Natural killer cell treated with Interleukin-12 subunit alpha and Interleukin-12 subunit beta and Interleukin-15 and Interleukin-18, amount 100 ng/mL, for 72 hours (primary cell): ENCODE results near the gene RAB3D. TPM values are rescaled to one million over a fixed set of nuclear protein-coding genes. Genes with fewer than 3 reads are reported as not detected.
"Not testable (repeated sequence)": the region's sequence is repeated elsewhere in the genome, so short reads cannot be mapped to it uniquely, and the experiment has no call there.

Experiments used
- ATAC-seq, 2 donors: fragments of 150-1000 bp; cut with Tn5 transposase in 1 of 2; sonication (Bioruptor Pico), chemical (Tn5 transposase) in 1 of 2; 2 replicates each; pipeline ENCODE4 v1.10.0; 2021
- DNase-seq: peaks from one replicate; pipeline ENCODE4 v3.0.0; 2022; ENCODE audit warnings: low spot score
- H3K27ac Mint-ChIP-seq, 2 donors: 1 replicate in 1 of 2; 2 replicates in 1 of 2; pipeline ENCODE4 v1.8.0; 2022; ENCODE audit warnings: mixed read lengths in 2 of 2, mild to moderate bottlenecking in 1 of 2, moderate library complexity in 1 of 2
- H3K27me3 Mint-ChIP-seq, 2 donors: 1 replicate in 1 of 2; 2 replicates in 1 of 2; pipeline ENCODE4 v1.8.0; 2022; ENCODE audit warnings: mixed read lengths in 2 of 2
- H3K36me3 Mint-ChIP-seq: one replicate; pipeline ENCODE4 v1.8.0; 2022; ENCODE audit warnings: mixed read lengths
- H3K4me1 Mint-ChIP-seq, 2 donors: 1 replicate in 1 of 2; 2 replicates in 1 of 2; pipeline ENCODE4 v1.8.0; 2022; ENCODE audit warnings: low read depth in 2 of 2, mixed read lengths in 2 of 2, mild to moderate bottlenecking in 1 of 2
- H3K4me3 Mint-ChIP-seq: one replicate; pipeline ENCODE4 v1.8.0; 2022; ENCODE audit warnings: mixed read lengths
- H3K9me3 Mint-ChIP-seq: 2 replicates; pipeline ENCODE4 v1.8.0; 2022; ENCODE audit warnings: mixed read lengths
- total RNA-seq, 2 donors: library from RNA; stranded (reverse); gene quantifications; one replicate each; pipeline ENCODE4 v1.2.3, GENCODE V29; 2022

The RAB3D gene
- total RNA-seq, 2 donors from 2014 or later = 17.5 to 33.4 TPM

DNA sequence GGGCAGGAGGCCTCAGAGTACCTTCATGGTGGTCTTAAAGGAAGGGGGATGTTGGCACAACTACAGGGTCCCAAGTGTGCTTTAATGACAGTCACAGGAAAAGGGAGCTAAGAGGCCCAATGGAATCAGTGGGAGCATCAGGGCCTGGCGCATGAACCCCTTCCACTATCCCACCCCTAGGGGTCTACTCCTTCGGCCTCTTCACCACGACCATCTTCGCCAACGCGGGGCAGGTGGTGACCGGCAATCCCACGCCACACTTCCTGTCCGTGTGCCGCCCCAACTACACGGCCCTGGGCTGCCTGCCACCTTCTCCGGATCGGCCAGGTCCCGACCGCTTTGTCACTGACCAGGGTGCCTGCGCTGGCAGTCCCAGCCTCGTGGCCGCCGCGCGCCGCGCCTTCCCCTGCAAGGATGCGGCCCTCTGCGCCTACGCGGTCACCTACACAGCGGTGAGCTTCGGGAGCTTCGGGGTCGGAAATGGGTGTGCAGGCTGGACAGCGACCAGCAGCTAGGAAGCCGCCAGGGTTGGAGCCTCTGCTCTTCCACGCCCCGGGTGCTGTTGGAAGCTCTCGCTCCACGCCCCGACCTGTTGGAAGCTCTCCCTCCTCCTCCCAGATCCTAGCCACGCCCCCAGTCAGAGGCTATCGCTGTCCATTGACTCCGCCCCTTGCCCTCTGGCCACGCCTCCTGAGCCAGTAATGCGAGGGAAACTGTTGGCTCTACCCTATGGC is 21.7 kb upstream of the RAB3D start:
- Mint-ChIP-seq H3K27ac (no peak overlapping the region), H3K27me3 (peaks cover 0 to 2% of the 10 kb centered on the region in 2 donors), H3K36me3 (no peaks in the 10 kb centered on the region), H3K4me1 (peaks cover 5 to 7% of the 10 kb centered on the region in 2 donors), H3K4me3 (no peak overlapping the region), H3K9me3 (no peaks in the 10 kb centered on the region)
- DNase-seq (no peak), ATAC-seq (no peak)

DNA sequence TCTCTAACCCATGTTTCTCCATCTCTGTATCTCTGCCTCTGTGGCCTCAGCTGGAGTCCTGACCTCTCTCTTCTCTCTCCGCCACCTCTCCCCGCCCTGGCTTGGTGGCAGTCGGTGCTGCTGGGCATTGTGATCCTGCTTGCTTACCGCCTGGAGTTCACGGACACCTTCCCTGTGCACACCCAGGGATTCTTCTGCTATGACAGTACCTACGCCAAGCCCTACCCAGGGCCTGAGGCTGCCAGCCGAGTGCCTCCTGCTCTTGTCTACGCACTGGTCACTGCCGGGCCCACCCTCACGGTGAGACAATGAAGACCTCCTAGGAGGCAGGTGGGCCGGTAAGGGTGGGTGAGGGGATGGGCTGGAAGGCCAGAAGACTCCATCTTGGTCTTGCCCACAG is 20.0 kb upstream of the RAB3D start:
- ATAC-seq (no peak), DNase-seq (no peak)
- H3K27ac Mint-ChIP-seq = no peak overlapping the region
- H3K4me3 Mint-ChIP-seq = no peak overlapping the region
- H3K27me3 Mint-ChIP-seq = peaks cover 0 to 6% of the 10 kb centered on the region in 2 donors
- peaks cover 3% of the 10 kb centered on the region for H3K9me3 Mint-ChIP-seq
- H3K36me3 Mint-ChIP-seq = no peaks in the 10 kb centered on the region
- H3K4me1 Mint-ChIP-seq = peaks cover 13 to 14% of the 10 kb centered on the region in 2 donors

DNA sequence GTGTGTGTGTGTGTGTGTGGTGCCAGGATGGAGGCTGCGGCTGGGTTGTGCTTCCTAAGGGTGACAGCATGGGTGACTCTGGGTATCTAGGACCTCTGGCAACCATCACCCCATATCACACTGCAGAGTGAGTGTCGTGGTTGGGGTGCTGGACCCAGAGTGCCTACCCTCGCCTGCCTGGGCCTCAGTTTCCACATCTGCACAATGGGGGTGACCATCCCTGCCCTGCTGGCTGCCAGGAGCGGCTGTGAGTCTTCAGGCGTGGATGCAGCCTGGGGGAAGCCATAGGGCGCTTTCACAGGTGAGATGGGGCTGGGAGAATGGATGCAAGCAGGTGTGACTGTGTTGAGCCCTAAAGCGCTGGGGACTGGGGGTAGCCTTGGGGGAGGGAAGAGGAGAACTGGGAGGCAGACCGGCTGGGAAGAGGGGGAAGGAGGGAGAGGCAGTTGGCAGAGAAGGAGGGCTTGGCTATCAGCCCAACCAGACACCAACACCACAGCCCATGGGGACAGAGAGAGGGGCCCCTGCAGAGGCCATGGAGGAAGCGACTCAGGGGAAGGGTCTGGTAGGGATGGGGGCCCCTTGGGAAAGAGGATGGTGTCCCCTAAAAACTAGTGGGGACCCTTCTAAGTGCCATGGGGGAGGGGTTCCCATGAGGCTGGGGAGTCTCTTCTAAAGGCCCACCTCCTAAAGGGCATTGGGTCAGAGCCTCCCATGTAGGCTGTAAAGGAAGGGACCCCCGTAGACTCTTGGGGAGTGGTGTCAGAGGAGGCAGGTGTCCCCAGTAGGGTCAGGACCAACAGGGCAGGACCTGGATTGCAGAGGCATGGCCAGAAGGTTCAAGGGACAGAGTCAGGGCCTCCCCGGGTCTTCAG is 17.5 kb upstream of the RAB3D start:
- peak overlapping the region; percentile 81 for H3K4me3 Mint-ChIP-seq
- no peak for DNase-seq

DNA sequence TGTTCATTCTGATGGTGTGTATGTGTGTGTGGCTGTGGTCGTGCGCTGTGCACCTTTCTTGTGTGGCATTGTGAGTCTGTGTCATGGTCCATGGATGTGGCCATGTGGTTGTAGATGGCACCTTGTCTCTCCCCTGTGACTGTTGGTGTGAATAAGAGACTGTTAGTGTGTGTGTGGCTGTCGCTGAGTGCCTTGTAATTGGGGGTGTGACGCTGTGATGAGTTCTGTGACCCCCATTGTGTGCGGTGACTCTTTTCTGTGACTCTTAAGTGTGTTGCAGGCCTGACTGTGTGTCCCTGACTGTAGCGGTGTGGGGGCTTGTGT is 16.6 kb upstream of the RAB3D start:
- no peaks in the 10 kb centered on the region for H3K36me3 Mint-ChIP-seq
- H3K4me3 Mint-ChIP-seq = peak overlapping the region; percentile 81
- DNase-seq (no peak), ATAC-seq (no peak)
- peaks cover 3% of the 10 kb centered on the region for H3K9me3 Mint-ChIP-seq
- H3K27me3 Mint-ChIP-seq = peaks cover 0 to 6% of the 10 kb centered on the region in 2 donors
- H3K27ac Mint-ChIP-seq = peak overlapping the region; percentile 3 to 7
- peaks cover 13 to 14% of the 10 kb centered on the region in 2 donors for H3K4me1 Mint-ChIP-seq

More for the DNA sequence above, 17.5 kb upstream of the RAB3D start:
- ATAC-seq = no peak
- H3K27me3 Mint-ChIP-seq = peaks cover 0 to 6% of the 10 kb centered on the region in 2 donors
- peak overlapping the region; percentile 3 to 7 for H3K27ac Mint-ChIP-seq
- peaks cover 3% of the 10 kb centered on the region for H3K9me3 Mint-ChIP-seq
- no peaks in the 10 kb centered on the region for H3K36me3 Mint-ChIP-seq
- H3K4me1 Mint-ChIP-seq = peaks cover 13 to 14% of the 10 kb centered on the region in 2 donors

DNA sequence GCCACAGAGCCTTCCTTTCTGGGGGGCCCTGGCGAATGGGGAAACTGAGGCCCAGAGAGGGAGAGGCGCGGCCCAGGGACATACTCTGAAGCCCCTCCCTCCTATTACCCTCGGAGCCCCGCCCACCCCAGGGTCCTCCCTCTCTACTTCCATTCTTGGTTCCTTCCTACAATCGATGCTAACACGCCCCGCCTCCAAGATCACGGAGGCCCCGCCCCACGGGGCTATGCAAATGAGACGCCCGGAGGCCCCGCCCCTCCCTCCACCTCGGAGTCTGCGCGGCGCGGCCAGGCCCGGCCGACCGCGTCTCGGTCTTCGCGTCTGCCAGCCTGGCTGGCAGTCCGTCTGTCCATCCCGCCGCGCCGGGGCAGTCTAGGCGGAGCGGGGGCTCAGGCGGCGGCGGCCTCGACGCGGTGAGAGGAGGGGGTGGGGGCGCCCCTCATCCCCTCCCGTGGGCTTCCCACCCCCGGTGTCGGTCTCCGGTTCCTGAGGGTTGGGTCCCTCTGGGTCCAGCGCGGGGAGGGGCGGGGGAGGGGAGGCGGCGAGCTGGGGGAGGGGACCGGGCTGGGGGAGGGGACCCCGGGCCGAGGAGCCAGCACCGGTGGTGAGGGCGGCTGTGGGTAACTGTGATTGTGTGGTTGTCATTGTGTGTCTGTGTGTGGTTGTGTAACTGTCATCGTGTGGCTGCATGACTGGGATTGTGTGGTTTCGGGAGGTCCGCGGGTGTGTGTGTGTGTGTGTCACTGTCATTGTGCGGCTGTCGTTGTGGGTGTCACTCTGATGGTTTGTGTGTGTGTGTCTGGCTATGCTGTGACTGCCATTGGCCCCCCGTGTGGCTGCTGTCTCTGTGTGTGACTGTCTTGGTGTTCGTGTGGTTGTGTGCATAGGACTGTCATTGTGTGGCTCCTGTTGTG is 16.0 kb upstream of the RAB3D start, which contains the start of gene PLPPR2:
Gene PLPPR2 (plus strand): TSS at position 273 of the 914 bp plus-strand sequence. CDS start 2,242 bp downstream, outside the sequence.
- Mint-ChIP-seq H3K9me3 (peaks cover 3% of the 10 kb centered on the region), H3K4me3 (peak within 1 kb of the TSS; percentile 81), H3K4me1 (peaks cover 13 to 14% of the 10 kb centered on the region in 2 donors), H3K36me3 (no peaks in the 10 kb centered on the region), H3K27ac (peak within 1 kb of the TSS; percentile 3 to 7), H3K27me3 (peaks cover 0 to 6% of the 10 kb centered on the region in 2 donors)
- peak; percentile 91 for DNase-seq
- ATAC-seq = peak; percentile 90 to 96

DNA sequence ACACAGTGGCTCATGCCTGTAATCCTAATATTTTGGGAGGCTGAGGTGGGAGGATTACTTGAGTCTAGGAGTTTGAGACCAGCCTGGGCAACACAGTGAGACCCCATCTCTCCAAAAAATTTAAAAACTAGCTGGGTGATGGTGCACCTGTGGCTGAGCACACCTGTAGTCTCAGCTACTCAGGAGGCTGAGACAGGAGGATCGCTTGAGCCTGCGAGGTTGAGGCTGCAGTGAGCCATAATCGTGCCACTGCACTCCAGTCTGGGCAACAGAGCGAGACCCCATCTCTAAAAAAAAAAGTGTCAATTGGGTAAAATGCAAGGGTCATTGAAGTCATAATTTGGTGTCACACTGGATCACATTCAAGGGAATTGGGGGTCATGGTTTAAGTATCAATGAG is 14.6 kb upstream of the RAB3D start:
- H3K4me3 Mint-ChIP-seq, H3K9me3 Mint-ChIP-seq, H3K27me3 Mint-ChIP-seq, H3K36me3 Mint-ChIP-seq, DNase-seq, H3K27ac Mint-ChIP-seq, ATAC-seq: not testable (repeated sequence)
- peaks cover 13 to 14% of the 10 kb centered on the region in 2 donors for H3K4me1 Mint-ChIP-seq

DNA sequence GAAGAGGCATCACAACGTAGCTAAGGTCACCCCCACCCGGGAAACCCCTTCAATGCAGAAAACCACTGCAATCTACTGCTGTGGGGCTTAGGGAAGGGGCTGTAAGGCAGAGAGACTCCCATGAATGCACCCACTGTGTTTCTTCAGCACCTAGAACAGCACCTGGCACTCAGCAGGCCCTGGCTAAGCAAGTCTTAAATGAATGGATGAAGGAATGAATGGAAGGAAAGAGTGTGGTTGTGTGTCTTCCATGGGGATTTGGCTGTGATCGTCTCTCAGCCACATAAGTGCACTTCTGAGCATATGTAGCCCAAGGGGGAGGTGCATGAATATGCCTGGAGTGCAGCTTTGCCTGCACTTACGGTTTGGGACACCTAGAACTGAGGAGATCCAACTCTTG is 9.7 kb upstream of the RAB3D start:
- ATAC-seq (no peak), DNase-seq (no peak)
- Mint-ChIP-seq H3K27me3 (no peaks in the 10 kb centered on the region), H3K27ac (no peak overlapping the region), H3K4me3 (no peak overlapping the region), H3K36me3 (no peaks in the 10 kb centered on the region), H3K4me1 (peaks cover 24 to 26% of the 10 kb centered on the region in 2 donors), H3K9me3 (no peaks in the 10 kb centered on the region)

DNA sequence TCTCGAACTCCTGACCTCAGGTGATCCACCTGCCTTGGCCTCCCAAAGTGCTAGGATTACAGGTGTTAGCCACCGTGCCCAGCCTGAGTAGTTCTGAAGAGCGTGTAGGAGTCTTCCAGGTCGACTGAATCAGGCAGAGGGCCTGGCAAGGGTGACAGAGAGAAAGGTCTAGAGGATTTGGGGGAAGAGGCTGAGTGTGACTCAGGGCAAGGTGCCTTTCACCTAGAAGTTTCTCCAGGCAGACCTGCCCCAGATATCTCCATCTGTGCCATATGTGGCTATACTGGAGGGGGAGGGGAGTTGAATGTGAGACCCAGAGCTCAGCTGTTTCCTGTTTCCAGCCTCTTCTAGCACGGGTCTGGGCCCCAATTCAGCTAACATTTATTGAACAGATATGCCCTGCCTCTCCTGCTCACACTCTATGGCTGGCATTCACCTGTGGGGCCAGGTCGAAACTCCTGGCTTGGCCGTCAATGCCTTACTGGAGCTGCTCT is 8.1 kb upstream of the RAB3D start:
- Mint-ChIP-seq H3K9me3 (no peaks in the 10 kb centered on the region), H3K4me3 (peak overlapping the region; percentile 97), H3K36me3 (no peaks in the 10 kb centered on the region), H3K27me3 (no peaks in the 10 kb centered on the region), H3K4me1 (peaks cover 24 to 26% of the 10 kb centered on the region in 2 donors), H3K27ac (peak overlapping the region; percentile 93 to 99)
- ATAC-seq (no peak), DNase-seq (no peak)

DNA sequence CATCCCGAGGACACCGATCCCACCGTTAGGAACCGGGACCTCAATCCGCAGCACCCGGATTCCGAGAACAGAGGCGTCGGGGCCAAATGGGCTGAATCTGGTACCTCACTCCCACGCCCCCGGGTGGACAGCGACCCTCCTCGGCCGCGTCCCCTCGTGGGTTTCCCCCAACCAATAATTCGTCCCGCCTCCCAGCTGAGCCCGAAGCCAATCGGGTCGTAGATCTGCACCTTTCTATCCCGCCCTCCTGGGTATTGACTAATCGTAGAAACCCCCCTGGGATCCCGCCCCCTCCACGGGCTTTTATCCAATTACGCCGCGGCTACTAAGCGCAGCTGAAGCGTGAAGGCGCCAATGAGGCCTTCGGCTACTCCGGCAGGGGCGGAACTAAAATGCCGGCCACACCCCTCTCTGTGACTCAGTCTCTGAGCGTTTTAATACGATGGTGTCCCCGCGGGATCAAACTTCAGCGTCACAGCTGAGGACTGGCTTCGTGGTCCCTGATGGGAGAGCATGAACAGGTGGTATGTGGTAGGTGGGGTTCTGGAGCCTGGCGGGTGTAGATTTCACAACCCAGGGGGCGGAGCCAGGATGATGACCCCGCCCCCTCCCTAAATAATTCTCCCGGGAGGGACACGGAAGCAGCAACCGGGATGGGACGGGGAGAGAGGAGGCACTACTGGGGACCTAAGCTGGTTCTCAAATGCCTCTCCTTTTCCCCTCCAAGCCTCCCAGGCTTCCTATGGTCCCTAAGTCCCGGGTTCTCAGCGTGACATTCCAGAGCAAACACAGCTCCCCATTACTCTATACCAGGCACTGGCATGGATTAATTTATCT is 6.9 kb upstream of the RAB3D start, which contains the start of the genes CCDC159 and TMEM205:
Gene CCDC159 (plus strand): TSS at position 416 of the 837 bp plus-strand sequence. CDS start 88 bp downstream, at position 504.
Gene TMEM205 (minus strand): TSS at position 165 of the 837 bp plus-strand sequence. CDS start 649 bp downstream, outside the sequence.
- H3K4me1 Mint-ChIP-seq = peaks cover 24 to 26% of the 10 kb centered on the region in 2 donors
- ATAC-seq = peak; percentile 97 to 98
- no peaks in the 10 kb centered on the region for H3K9me3 Mint-ChIP-seq
- peak within 1 kb of the TSS; percentile 93 to 99 for H3K27ac Mint-ChIP-seq
- H3K36me3 Mint-ChIP-seq = no peaks in the 10 kb centered on the region
- H3K27me3 Mint-ChIP-seq = no peaks in the 10 kb centered on the region
- DNase-seq = peak; percentile 99
- peak within 1 kb of the TSS; percentile 97 for H3K4me3 Mint-ChIP-seq

DNA sequence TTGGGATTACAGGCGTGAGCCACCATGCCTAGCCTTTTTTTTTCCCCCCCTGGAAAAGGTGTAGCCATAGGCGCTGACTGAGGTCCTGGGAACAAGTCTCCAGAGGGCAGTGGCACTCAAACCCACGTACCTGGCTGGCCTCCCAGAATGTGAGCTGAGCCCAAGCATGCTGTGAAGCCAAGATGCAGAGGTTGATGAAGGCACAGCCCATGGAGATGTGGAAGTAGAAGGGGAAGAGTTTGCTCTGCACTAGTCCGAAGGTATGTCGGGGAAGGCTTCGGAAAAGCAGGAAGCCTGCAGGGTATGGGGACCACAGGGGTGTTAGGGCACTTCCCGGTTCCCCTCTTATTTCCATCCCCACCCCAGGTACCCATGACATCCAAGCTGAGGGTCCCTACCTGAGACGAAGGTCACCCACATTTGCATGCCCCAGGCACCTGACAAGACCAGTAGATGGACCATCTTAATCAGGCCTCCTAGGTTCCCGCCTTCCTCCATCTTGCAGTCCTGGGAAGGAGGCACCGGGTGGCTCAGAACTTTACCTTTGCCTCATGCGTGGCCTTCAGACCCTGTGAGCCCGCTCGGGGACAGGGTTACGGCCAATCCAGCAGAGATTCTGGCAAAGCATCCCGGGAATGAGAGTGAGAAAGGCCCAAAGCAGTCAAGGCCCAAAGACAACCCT is 5.8 kb upstream of the RAB3D start:
- Mint-ChIP-seq H3K27me3 (no peaks in the 10 kb centered on the region), H3K27ac (peak overlapping the region; percentile 93 to 99), H3K36me3 (no peaks in the 10 kb centered on the region), H3K4me1 (peaks cover 24 to 26% of the 10 kb centered on the region in 2 donors), H3K4me3 (peak overlapping the region; percentile 97), H3K9me3 (no peaks in the 10 kb centered on the region)
- DNase-seq = no peak
- ATAC-seq = no peak

DNA sequence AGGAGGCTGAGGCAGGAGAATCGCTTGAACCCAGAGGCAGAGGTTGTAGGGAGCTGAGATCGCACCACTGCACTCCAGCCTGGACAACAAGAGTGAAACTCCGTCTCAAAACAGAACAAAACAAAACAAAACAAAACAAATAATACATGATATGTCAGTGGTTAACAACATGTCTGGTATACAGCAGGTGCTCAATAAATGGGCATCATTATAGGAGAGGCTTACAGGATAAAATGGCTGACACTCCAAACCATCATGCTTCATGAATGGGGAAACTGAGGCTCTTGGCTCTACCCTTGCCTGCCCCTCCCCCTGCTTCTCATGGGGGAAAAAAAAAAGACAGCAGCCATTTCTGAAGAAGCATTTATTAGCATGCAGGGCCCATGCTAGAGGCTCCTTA is 3.0 kb upstream of the RAB3D start:
- H3K27ac Mint-ChIP-seq = no peak overlapping the region

DNA sequence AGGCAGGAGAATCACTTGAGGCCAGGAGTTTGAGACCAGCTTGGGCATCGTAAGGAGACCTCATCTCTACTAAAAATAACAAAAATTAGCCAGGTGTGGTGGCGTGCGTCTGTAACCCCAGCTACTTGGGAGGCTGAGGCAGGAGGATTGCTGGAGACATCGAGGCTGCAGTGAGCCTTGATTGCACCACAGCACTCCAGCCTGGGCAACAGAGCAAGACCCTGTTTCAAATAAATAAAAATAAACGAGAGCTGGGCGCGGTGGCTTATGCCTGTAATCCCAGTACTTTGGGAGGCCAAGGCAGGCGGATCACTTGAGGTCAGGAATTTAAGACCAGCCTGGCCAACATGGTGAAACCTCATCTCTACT is 626 bp upstream of the RAB3D start:
- not testable (repeated sequence) for H3K27me3 Mint-ChIP-seq, DNase-seq, H3K36me3 Mint-ChIP-seq, H3K9me3 Mint-ChIP-seq, H3K27ac Mint-ChIP-seq, ATAC-seq
- Mint-ChIP-seq H3K4me1 (peaks cover 15 to 24% of the 10 kb centered on the region in 2 donors), H3K4me3 (peak overlapping the region; percentile 74)

More for the DNA sequence above, 3.0 kb upstream of the RAB3D start:
- no peak for ATAC-seq
- no peak overlapping the region for H3K4me3 Mint-ChIP-seq
- DNase-seq = no peak
- no peaks in the 10 kb centered on the region for H3K9me3 Mint-ChIP-seq
- no peaks in the 10 kb centered on the region for H3K27me3 Mint-ChIP-seq
- H3K4me1 Mint-ChIP-seq = peaks cover 31 to 39% of the 10 kb centered on the region in 2 donors
- no peaks in the 10 kb centered on the region for H3K36me3 Mint-ChIP-seq
